ENCODE data around the gene SLC6A19.

Gene SLC6A19

DNA sequence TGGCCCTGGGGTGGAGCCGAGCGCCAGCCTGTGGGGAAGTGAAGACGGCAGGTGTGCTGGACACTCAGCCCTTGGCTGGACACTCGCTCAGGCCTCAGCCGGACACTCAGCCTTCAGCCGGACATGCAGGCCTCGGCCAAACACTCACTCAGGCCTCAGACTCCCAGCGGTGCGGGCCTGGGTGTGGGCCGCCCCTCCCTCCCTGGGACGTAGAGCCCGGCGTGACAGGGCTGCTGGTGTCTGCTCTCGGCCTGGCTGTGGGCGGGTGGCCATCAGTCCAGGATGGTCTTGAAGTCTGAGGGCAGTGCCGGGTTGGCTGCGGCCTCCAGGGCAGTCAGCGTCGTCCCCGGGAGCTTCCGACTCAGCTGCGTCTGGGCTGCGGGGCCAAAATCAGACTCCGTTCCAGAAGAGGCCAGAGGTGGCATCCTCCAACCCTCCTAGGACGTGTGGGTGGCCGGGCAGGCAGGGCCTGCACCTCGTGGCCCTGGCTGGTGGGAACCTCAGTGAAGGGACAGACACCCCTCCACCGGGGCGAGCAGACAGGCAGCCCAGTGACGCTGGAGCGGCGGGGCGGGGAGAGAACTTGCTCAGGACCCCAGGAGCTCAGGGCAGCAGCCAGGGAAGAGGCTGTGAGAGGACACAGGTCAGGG lies 52.2 kb downstream of the SLC6A19 start:
- Histone ChIP-seq H3K9me3 (ENCODE audit: severe bottlenecking) (no peaks in the 10 kb centered on the region), H3K27me3 (ENCODE audit: insufficient read depth, low read depth, severe bottlenecking) (no peaks in the 10 kb centered on the region), H3K36me3 (no peaks in the 10 kb centered on the region), H3K27ac (no peak overlapping the region), H3K4me3 (ENCODE audit: low read depth, low read length) (no peak overlapping the region)
- TF ChIP-seq CTCF (IDR thresholded peaks at IDR 0.05; ENCODE audit: low read depth, low read length), result no peak
- no peak for DNase-seq

DNA sequence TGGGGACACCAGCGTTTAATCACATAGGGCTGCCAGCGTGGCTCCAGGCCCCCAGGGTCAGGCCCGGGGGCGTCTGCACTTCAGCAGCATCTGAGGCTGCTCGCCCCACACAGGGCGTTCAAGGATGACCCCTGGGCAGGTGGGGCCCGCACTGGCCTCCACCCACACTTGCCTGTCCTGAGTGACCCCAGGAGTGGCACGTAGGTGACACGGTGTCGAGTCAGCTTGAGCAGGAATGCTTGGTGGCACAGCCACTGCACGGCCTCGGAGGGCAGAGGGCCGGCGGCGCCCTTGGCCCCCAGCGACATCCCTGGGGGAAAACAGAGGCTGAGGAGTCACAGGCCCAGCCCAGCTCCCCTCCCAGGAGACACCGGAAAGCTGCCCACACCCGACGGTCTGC lies 52.8 kb downstream of the SLC6A19 start:
- no peak for DNase-seq
- no peak for TF ChIP-seq CTCF (IDR thresholded peaks at IDR 0.05; ENCODE audit: low read depth, low read length)
- H3K4me3 ChIP-seq (ENCODE audit: low read depth, low read length), result no peak overlapping the region
- H3K9me3 ChIP-seq (ENCODE audit: severe bottlenecking), result no peaks in the 10 kb centered on the region
- no peaks in the 10 kb centered on the region for H3K27me3 ChIP-seq (ENCODE audit: insufficient read depth, low read depth, severe bottlenecking)
- no peak overlapping the region for H3K27ac ChIP-seq
- no peaks in the 10 kb centered on the region for H3K36me3 ChIP-seq

DNA sequence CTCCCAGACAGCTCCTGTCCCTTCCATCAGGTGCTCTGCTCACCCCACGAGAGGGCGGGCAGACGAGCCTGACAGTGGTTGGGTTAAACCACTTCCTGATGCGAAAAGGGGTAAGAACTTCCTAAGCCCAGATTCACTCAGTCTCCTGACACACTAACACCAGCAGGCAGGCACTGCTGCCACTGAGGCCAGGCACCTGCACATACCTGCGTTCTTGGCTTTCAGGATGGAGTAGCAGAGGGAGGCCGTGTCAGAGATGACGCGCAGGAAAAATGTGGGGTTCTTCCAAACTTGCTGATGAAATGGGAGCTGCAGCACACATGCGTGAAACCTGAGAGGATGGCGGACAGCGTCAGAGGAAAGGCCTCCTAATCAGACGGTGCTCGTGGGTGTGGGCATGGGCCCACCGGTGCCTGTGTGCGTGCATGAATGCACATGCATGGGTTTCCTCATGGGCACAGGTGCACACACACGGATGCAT lies 53.7 kb downstream of the SLC6A19 start:
- H3K27me3 ChIP-seq (ENCODE audit: insufficient read depth, low read depth, severe bottlenecking), result no peaks in the 10 kb centered on the region
- no peak for TF ChIP-seq CTCF (IDR thresholded peaks at IDR 0.05; ENCODE audit: low read depth, low read length)
- peaks cover 2% of the 10 kb centered on the region for H3K9me3 ChIP-seq (ENCODE audit: severe bottlenecking)
- DNase-seq, result no peak
- H3K36me3 ChIP-seq, result no peaks in the 10 kb centered on the region
- no peak overlapping the region for H3K4me3 ChIP-seq (ENCODE audit: low read depth, low read length)
- no peak overlapping the region for H3K27ac ChIP-seq

- DNase-seq, result no peak
- no peaks in the 10 kb centered on the region for H3K36me3 ChIP-seq
- H3K9me3 ChIP-seq (ENCODE audit: severe bottlenecking), result peaks cover 14% of the 10 kb centered on the region
- no peaks in the 10 kb centered on the region for H3K27me3 ChIP-seq (ENCODE audit: insufficient read depth, low read depth, severe bottlenecking)
- H3K4me3 ChIP-seq (ENCODE audit: low read depth, low read length), result no peak overlapping the region
- H3K27ac ChIP-seq, result no peak overlapping the region
- no peak for TF ChIP-seq CTCF (IDR thresholded peaks at IDR 0.05; ENCODE audit: low read depth, low read length)
Observed at GRCh38 chr5:1256776-1257175, 55.4 kb downstream of the SLC6A19 start.

DNA sequence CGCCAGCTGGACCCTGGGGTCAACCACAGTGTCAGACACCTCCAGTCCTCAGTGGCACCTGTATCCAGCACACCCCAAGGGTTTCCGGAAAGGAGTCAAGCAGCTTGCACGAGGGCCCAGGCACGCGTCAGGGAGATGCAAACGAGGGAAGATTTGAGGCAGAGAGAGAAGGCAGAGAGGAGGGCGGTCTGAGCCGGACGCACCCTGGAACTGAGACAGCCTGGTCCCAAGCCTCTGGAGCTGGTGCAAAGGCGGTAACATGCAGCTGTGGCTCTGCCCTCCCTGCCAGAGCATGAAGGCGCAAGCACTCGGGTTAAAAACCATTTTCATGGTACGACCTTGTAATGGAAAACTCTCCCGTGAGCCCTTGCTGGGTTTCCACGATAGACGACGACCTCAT lies 56.0 kb downstream of the SLC6A19 start:
- H3K27ac ChIP-seq, result no peak overlapping the region
- no peak for DNase-seq
- no peak for TF ChIP-seq CTCF (IDR thresholded peaks at IDR 0.05; ENCODE audit: low read depth, low read length)

GRCh38 chr5:1257841-1258240 lies 56.4 kb downstream of the SLC6A19 start:
- TF ChIP-seq CTCF (IDR thresholded peaks at IDR 0.05; ENCODE audit: low read depth, low read length), result no peak
- H3K27me3 ChIP-seq (ENCODE audit: insufficient read depth, low read depth, severe bottlenecking), result no peaks in the 10 kb centered on the region
- no peaks in the 10 kb centered on the region for H3K36me3 ChIP-seq
- no peak for DNase-seq
- no peak overlapping the region for H3K27ac ChIP-seq
- no peak overlapping the region for H3K4me3 ChIP-seq (ENCODE audit: low read depth, low read length)
- peaks cover 25% of the 10 kb centered on the region for H3K9me3 ChIP-seq (ENCODE audit: severe bottlenecking)

More for the DNA sequence above, 56.0 kb downstream of the SLC6A19 start:
- Histone ChIP-seq H3K4me3 (ENCODE audit: low read depth, low read length) (no peak overlapping the region), H3K9me3 (ENCODE audit: severe bottlenecking) (peaks cover 20% of the 10 kb centered on the region), H3K36me3 (no peaks in the 10 kb centered on the region), H3K27me3 (ENCODE audit: insufficient read depth, low read depth, severe bottlenecking) (no peaks in the 10 kb centered on the region)

All from WERI-Rb-1 (cell line).